Superior temporal gyrus (tissue), 1 donor: ENCODE measurements around the gene CFAP43.
"Not testable (repeated sequence)": the region's sequence is repeated elsewhere in the genome, so short reads cannot be mapped to it uniquely, and the experiment has no call there.

Experiments used
- DNase-seq: peaks from one replicate; pipeline ENCODE4 v3.0.0-alpha.2; 2016; ENCODE audit errors: extremely low spot score

The CFAP43 gene

GRCh38 chr10:104232613-104233102 is 494 bp upstream of the CFAP43 start:
- DNase-seq, result no peak

GRCh38 chr10:104230490-104230889 is 1.7 kb downstream of the CFAP43 start:
- DNase-seq, result no peak

GRCh38 chr10:104223304-104223703 is 8.9 kb downstream of the CFAP43 start:
- DNase-seq, result no peak

- DNase-seq, result no peak
These were observed 11.6 kb downstream of the CFAP43 start for GRCh38 chr10:104220522-104220921.

- DNase-seq, result no peak
These were observed 13.4 kb downstream of the CFAP43 start for GRCh38 chr10:104218751-104219150.

GRCh38 chr10:104216631-104217030 is 15.5 kb downstream of the CFAP43 start:
- DNase-seq, result no peak

GRCh38 chr10:104209575-104210198 is 22.5 kb downstream of the CFAP43 start:
- peak; percentile 91 for DNase-seq

GRCh38 chr10:104208730-104209129 is 23.4 kb downstream of the CFAP43 start:
- DNase-seq, result no peak

- no peak for DNase-seq
These were observed 29.9 kb downstream of the CFAP43 start for GRCh38 chr10:104202231-104202630.

- no peak for DNase-seq
These were observed 30.5 kb downstream of the CFAP43 start for GRCh38 chr10:104201636-104202035.

GRCh38 chr10:104199567-104199966 is 32.6 kb downstream of the CFAP43 start:
- DNase-seq, result no peak

GRCh38 chr10:104197364-104197763 is 34.8 kb downstream of the CFAP43 start:
- DNase-seq, result no peak

GRCh38 chr10:104195706-104196105 is 36.5 kb downstream of the CFAP43 start:
- DNase-seq, result no peak

- no peak for DNase-seq
These were observed 38.4 kb downstream of the CFAP43 start for GRCh38 chr10:104193787-104194186.

GRCh38 chr10:104190695-104191094 is 41.5 kb downstream of the CFAP43 start:
- DNase-seq, result no peak

GRCh38 chr10:104183682-104184081 is 48.5 kb downstream of the CFAP43 start:
- no peak for DNase-seq

GRCh38 chr10:104174136-104174535 is 58.0 kb downstream of the CFAP43 start:
- DNase-seq, result not testable (repeated sequence)

GRCh38 chr10:104170610-104171254 is 61.4 kb downstream of the CFAP43 start:
- no peak for DNase-seq

GRCh38 chr10:104155591-104155990 is 76.6 kb downstream of the CFAP43 start:
- no peak for DNase-seq

- DNase-seq, result no peak
These were observed 80.4 kb downstream of the CFAP43 start for GRCh38 chr10:104151737-104152136.

GRCh38 chr10:104150139-104150538 is 82.0 kb downstream of the CFAP43 start:
- no peak for DNase-seq

GRCh38 chr10:104146882-104147281 is 85.3 kb downstream of the CFAP43 start:
- DNase-seq, result peak; percentile 94

GRCh38 chr10:104144931-104145330 is 87.2 kb downstream of the CFAP43 start:
- DNase-seq, result no peak
